ENCODE results near the gene GALNT5. TPM values are rescaled to one million over a fixed set of nuclear protein-coding genes. Genes with fewer than 3 reads are reported as not detected.

Gene GALNT5
- total and polyA plus RNA-seq, 4 donors = under 0.01 to 5.3 (median 0.01) TPM; not detected in 1

DNA sequence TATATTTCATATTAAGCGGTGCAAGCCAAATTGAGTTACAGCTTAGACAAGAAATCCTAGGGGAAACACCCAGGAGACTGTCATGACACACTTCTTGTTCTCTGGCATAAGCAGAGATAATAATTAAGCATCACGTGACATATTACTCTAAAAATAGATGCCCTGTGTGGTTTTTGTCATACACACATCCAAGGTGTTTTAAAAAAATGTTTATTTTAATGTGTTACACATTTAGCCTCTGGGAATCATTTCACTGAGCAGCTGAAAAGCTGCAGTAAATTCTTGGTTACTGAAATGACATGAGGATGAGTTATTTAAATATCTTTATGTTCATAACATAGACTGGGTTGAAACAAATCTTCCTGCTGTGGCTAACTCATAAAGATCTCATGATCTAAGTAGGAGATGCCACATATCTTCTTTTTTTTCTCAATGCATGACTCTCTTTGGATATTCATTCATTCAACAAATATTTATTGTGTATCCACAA lies 106.2 kb downstream of the GALNT5 start (continued):
- TF ChIP-seq, protein P1, sequence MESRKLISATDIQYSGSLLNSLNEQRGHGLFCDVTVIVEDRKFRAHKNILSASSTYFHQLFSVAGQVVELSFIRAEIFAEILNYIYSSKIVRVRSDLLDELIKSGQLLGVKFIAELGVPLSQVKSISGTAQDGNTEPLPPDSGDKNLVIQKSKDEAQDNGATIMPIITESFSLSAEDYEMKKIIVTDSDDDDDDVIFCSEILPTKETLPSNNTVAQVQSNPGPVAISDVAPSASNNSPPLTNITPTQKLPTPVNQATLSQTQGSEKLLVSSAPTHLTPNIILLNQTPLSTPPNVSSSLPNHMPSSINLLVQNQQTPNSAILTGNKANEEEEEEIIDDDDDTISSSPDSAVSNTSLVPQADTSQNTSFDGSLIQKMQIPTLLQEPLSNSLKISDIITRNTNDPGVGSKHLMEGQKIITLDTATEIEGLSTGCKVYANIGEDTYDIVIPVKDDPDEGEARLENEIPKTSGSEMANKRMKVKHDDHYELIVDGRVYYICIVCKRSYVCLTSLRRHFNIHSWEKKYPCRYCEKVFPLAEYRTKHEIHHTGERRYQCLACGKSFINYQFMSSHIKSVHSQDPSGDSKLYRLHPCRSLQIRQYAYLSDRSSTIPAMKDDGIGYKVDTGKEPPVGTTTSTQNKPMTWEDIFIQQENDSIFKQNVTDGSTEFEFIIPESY (IDR thresholded peaks at IDR 0.05) = no peak
- no peak for TF ChIP-seq YY1 (IDR thresholded peaks at IDR 0.05)
- TF ChIP-seq JUND (IDR thresholded peaks at IDR 0.05) = no peak
- no peak for TF ChIP-seq NR2F2 (IDR thresholded peaks at IDR 0.05)
- TF ChIP-seq EGR1 (IDR thresholded peaks at IDR 0.05; ENCODE audit: low read depth in 2 of 2) = no peak

Other genes with a start within 250 kb of the GALNT5 start
- gene ERMN, start 68.1 kb downstream of the GALNT5 start, total RNA-seq = under 1 TPM in 1 of 2 donors, not detected in 1; 0.08 TPM
- under 1 TPM in 1 of 2 donors, not detected in 1; 0.05 TPM for gene ERMN, start 68.1 kb downstream of the GALNT5 start, polyA plus RNA-seq
- gene CYTIP, start 186.4 kb downstream of the GALNT5 start, total RNA-seq = 1 to 10 TPM; 2.4 to 5.5 TPM
- 1 to 10 TPM; 1.6 to 1.8 TPM for gene CYTIP, start 186.4 kb downstream of the GALNT5 start, polyA plus RNA-seq